ENCODE measurements around the gene SMAD6.

The SMAD6 gene

GRCh38 chr15:66709884-66710283 lies 7.8 kb downstream of the SMAD6 start:
- Histone ChIP-seq H3K9ac (ENCODE audit: low read depth, low read length, poor library complexity, severe bottlenecking) (no peak overlapping the region), H3K79me2 (ENCODE audit: insufficient read depth, low read length) (peaks cover 2% of the 10 kb centered on the region; the same call in 1 of the 2 replicates), H3F3A (ENCODE audit: low read depth) (no peaks in the 10 kb centered on the region), H3K9me2 (replicated peaks; ENCODE audit: low read depth, low read length) (no peaks in the 10 kb centered on the region), H3K4me1 (ENCODE audit: insufficient read depth, low read length, poor library complexity, severe bottlenecking) (peaks cover 11% of the 10 kb centered on the region), H3K36me3 (ENCODE audit: insufficient read depth, low read length) (no peaks in the 10 kb centered on the region), H2AFZ (ENCODE audit: low read length) (no peak overlapping the region), H3K4me3 (ENCODE audit: low read length, poor library complexity, severe bottlenecking) (no peak overlapping the region), H3K27me3 (ENCODE audit: insufficient read depth, low read length, poor library complexity, severe bottlenecking) (peaks cover 1% of the 10 kb centered on the region), H3K9me3 (ENCODE audit: insufficient read depth, low read depth, low read length) (no peaks in the 10 kb centered on the region), H4K20me1 (ENCODE audit: insufficient read depth, low read length, poor library complexity, severe bottlenecking) (peaks cover under 1% of the 10 kb centered on the region), H3K4me2 (ENCODE audit: low read depth, low read length, poor library complexity, severe bottlenecking) (no peak overlapping the region)
- TF ChIP-seq CTCF (conservative IDR thresholded peaks at IDR 0.05; ENCODE audit: low read length) (no peak), EZH2phosphoT487 (IDR thresholded peaks at IDR 0.05; ENCODE audit: borderline replicate concordance) (no peak)

- no peak overlapping the region for H3K4me3 ChIP-seq (ENCODE audit: low read length, poor library complexity, severe bottlenecking)
- H3F3A ChIP-seq (ENCODE audit: low read depth), result no peaks in the 10 kb centered on the region
- H4K20me1 ChIP-seq (ENCODE audit: insufficient read depth, low read length, poor library complexity, severe bottlenecking), result no peaks in the 10 kb centered on the region
- H2AFZ ChIP-seq (ENCODE audit: low read length), result no peak overlapping the region
- TF ChIP-seq CTCF (conservative IDR thresholded peaks at IDR 0.05; ENCODE audit: low read length) (no peak), EZH2phosphoT487 (IDR thresholded peaks at IDR 0.05; ENCODE audit: borderline replicate concordance) (no peak)
- H3K36me3 ChIP-seq (ENCODE audit: insufficient read depth, low read length), result no peaks in the 10 kb centered on the region
- H3K4me1 ChIP-seq (ENCODE audit: insufficient read depth, low read length, poor library complexity, severe bottlenecking), result peaks cover 9% of the 10 kb centered on the region
- H3K27me3 ChIP-seq (ENCODE audit: insufficient read depth, low read length, poor library complexity, severe bottlenecking), result no peaks in the 10 kb centered on the region
- H3K9ac ChIP-seq (ENCODE audit: low read depth, low read length, poor library complexity, severe bottlenecking), result no peak overlapping the region
- no peaks in the 10 kb centered on the region for H3K79me2 ChIP-seq (ENCODE audit: insufficient read depth, low read length)
- H3K9me2 ChIP-seq (replicated peaks; ENCODE audit: low read depth, low read length), result no peaks in the 10 kb centered on the region
- H3K4me2 ChIP-seq (ENCODE audit: low read depth, low read length, poor library complexity, severe bottlenecking), result no peak overlapping the region
- H3K9me3 ChIP-seq (ENCODE audit: insufficient read depth, low read depth, low read length), result no peaks in the 10 kb centered on the region
Measured at GRCh38 chr15:66711260-66711659, 9.2 kb downstream of the SMAD6 start.

- Histone ChIP-seq H3F3A (ENCODE audit: low read depth) (no peaks in the 10 kb centered on the region), H3K9me2 (replicated peaks; ENCODE audit: low read depth, low read length) (no peaks in the 10 kb centered on the region), H3K27me3 (ENCODE audit: insufficient read depth, low read length, poor library complexity, severe bottlenecking) (no peaks in the 10 kb centered on the region), H3K4me1 (ENCODE audit: insufficient read depth, low read length, poor library complexity, severe bottlenecking) (peaks cover 9% of the 10 kb centered on the region), H3K36me3 (ENCODE audit: insufficient read depth, low read length) (no peaks in the 10 kb centered on the region), H3K4me2 (ENCODE audit: low read depth, low read length, poor library complexity, severe bottlenecking) (no peak overlapping the region), H3K9me3 (ENCODE audit: insufficient read depth, low read depth, low read length) (no peaks in the 10 kb centered on the region), H3K79me2 (ENCODE audit: insufficient read depth, low read length) (no peaks in the 10 kb centered on the region), H3K9ac (ENCODE audit: low read depth, low read length, poor library complexity, severe bottlenecking) (no peak overlapping the region), H3K4me3 (ENCODE audit: low read length, poor library complexity, severe bottlenecking) (no peak overlapping the region), H4K20me1 (ENCODE audit: insufficient read depth, low read length, poor library complexity, severe bottlenecking) (no peaks in the 10 kb centered on the region), H2AFZ (ENCODE audit: low read length) (no peak overlapping the region)
- TF ChIP-seq CTCF (conservative IDR thresholded peaks at IDR 0.05; ENCODE audit: low read length) (no peak), EZH2phosphoT487 (IDR thresholded peaks at IDR 0.05; ENCODE audit: borderline replicate concordance) (no peak)
Measured at GRCh38 chr15:66711862-66712261, 9.8 kb downstream of the SMAD6 start.
